Mesenteric fat pad (tissue), 1 donor: ENCODE results near the gene RNH1. TPM values are rescaled to one million over a fixed set of nuclear protein-coding genes. Genes with fewer than 3 reads are reported as not detected.

Experiments used
- DNase-seq: peaks from one replicate; pipeline ENCODE4 v3.0.0-alpha.2; 2020; ENCODE audit warnings: low spot score
- total RNA-seq: library from RNA; stranded (reverse); fragmentation: NEBNext Ultra II Directional; extraction: Animal tissue kit (Norgen Biotek cat#: 25700); gene quantifications from one replicate; pipeline ENCODE4 v1.2.1, GENCODE V29; 2021
- donor health status: DM: yes; HTN: yes; CAD: no.

The RNH1 gene
- total RNA-seq, 1 donor from 2014 or later = 231 TPM

- DNase-seq = no peak
These were observed 30.8 kb upstream of the RNH1 start for GRCh38 chr11:537622-538430.

DNA sequence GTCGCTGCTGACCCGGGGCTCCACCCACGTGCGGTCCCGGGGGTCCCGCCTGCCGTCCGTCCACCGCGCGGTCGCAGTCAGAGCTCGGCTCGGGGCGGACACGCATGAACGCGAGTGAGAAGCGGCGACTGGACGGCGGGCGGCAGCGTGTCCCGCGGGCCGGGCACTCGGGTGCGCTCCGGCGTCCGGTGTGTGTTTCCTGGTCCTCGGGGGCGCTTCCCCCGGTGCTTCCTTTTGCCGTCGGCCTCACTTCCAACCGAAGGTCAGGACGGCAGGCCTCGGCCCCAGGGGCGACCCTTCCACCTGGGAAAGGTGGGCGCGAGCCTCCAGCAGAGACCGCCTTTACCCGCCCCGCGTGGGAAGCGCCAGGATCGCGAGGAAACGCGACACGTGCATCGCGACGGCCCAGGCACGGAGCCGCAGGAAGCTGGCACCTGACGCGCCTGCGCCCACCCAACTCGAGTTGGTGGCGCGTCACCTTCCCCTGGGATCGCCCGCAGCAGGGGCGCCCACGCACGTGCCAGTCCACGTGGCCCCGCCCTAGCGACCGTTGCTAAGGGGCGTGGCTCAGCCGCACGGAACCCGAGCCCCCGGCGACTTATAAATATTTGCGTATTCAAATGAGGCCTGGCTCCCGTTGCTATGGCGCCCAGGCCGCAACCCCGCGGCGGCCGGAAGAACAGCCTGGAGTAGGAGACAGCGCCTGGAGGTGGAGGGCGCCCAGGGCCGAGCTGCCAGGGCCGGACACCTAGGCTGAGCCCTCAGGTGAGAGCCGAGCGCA, 30.0 kb upstream of the RNH1 start, which contains the start of gene LRRC56:
Gene LRRC56 (plus strand): TSS at position 687 of the 781 bp plus-strand sequence. CDS start 3,158 bp downstream, outside the sequence.
- DNase-seq = no peak

GRCh38 chr11:535519-536454, 28.7 kb upstream of the RNH1 start, which contains the start of gene HRAS:
TSS of gene HRAS (minus strand) at chr11:535576.
- peak; percentile 98 for DNase-seq

- DNase-seq = no peak
These were observed 28.1 kb upstream of the RNH1 start for GRCh38 chr11:535210-535518.

- no peak for DNase-seq
These were observed 27.6 kb upstream of the RNH1 start for GRCh38 chr11:534396-535209.

DNA sequence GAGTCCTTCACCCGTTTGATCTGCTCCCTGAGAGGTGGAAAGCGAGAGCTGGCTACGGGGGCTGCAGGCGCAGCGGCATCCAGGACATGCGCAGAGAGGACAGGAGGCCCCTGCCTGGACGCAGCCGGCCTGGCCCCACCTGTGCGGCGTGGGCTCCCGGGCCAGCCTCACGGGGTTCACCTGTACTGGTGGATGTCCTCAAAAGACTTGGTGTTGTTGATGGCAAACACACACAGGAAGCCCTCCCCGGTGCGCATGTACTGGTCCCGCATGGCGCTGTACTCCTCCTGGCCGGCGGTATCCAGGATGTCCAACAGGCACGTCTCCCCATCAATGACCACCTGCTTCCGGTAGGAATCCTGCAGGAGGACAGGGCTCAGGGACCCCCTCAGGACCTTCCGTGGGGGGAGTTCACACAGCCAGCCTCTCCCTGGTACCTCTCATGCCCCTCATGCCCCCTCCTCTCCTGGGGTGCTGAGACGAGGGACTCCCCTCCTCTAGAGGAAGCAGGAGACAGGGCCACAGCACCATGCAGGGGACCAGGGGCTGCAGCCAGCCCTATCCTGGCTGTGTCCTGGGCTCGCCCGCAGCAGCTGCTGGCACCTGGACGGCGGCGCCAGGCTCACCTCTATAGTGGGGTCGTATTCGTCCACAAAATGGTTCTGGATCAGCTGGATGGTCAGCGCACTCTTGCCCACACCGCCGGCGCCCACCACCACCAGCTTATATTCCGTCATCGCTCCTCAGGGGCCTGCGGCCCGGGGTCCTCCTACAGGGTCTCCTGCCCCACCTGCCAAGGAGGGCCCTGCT, 26.7 kb upstream of the RNH1 start:
- DNase-seq = no peak

DNA sequence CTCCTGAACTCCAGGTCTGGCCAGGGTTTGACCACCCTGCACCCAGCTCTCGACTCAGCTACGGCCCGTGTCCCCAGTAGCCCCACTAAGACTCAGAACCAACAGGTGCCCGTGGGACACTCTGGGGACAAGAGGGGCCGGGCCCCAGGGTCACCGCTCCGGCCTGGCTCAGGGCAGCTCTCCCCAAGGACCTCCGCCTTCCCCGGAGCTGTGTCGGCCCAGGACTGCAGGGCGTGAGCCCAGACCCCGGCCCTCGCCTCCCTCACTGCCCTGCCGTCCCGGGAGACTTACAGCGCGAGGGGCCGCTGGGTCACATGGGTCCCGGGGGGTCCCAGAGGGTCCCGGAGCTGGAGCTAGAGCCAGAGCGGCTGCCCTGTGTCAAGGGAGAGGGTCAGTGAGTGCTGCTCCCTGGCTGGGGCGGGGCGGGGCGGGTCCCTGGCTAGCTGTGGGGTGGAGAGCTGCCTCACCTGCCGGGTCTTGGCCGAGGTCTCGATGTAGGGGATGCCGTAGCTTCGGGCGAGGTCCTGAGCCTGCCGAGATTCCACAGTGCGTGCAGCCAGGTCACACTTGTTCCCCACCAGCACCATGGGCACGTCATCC, 26.0 kb upstream of the RNH1 start:
- DNase-seq = no peak

DNA sequence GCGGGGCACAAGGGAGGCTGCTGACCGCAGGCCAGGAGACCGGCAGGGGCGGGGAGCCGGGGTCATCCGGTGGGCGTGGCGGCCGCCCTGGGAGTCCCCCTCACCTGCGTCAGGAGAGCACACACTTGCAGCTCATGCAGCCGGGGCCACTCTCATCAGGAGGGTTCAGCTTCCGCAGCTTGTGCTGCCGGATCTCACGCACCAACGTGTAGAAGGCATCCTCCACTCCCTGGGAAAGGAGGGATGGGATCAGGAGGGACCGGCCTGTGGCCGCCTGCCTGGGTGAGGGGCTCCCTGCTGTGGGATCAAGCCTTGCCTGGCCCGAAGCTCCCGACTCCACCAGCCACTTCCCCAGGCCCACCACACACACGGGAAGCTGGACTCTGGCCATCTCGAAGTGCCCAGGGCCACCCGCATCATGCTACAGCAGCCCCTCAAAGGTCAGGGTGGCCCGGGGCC, 25.5 kb upstream of the RNH1 start:
- DNase-seq = no peak

- no peak for DNase-seq
These were observed 25.0 kb upstream of the RNH1 start for GRCh38 chr11:531919-532526.

DNA sequence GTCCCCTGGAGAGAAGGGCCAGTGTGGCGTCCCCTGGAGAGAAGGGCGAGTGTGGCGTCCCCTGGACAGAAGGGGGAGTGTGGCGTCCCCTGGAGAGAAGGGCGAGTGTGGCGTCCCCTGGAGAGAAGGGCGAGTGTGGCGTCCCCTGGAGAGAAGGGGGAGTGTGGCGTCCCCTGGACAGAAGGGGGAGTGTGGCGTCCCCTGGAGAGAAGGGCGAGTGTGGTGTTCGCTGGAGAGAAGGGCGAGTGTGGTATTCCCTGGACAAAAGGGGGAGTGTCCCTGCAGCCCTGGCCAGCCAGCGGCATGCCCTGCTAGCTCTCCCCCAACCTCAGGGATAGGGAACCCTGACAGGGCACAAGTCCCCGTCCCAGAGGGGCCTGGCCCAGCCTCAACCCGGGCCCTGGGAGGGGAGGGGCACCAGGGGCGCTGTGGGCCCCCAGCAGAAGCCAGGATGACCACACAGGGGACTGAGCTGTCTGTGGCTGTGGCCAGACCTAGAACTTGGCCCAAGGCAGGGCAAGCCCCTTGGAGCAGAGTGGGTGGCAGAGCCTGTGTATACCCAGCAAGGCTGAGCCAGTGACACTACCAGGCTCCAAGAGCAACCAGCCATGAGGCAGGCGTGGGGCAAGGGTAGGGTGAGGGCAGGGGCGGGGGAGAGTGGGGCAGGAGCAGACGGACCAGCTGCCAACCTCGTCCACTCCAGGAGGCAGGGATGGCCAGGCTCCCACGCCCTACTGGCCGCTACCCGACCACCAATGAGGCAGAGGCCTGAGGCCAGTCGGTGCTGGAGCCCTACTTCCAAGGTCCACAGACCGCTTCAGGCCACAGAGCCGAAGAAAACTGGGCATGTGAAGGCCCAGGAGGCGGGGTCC, 24.2 kb upstream of the RNH1 start:
- DNase-seq = no peak

- DNase-seq = no peak
These were observed 22.8 kb upstream of the RNH1 start for GRCh38 chr11:529728-530411.

DNA sequence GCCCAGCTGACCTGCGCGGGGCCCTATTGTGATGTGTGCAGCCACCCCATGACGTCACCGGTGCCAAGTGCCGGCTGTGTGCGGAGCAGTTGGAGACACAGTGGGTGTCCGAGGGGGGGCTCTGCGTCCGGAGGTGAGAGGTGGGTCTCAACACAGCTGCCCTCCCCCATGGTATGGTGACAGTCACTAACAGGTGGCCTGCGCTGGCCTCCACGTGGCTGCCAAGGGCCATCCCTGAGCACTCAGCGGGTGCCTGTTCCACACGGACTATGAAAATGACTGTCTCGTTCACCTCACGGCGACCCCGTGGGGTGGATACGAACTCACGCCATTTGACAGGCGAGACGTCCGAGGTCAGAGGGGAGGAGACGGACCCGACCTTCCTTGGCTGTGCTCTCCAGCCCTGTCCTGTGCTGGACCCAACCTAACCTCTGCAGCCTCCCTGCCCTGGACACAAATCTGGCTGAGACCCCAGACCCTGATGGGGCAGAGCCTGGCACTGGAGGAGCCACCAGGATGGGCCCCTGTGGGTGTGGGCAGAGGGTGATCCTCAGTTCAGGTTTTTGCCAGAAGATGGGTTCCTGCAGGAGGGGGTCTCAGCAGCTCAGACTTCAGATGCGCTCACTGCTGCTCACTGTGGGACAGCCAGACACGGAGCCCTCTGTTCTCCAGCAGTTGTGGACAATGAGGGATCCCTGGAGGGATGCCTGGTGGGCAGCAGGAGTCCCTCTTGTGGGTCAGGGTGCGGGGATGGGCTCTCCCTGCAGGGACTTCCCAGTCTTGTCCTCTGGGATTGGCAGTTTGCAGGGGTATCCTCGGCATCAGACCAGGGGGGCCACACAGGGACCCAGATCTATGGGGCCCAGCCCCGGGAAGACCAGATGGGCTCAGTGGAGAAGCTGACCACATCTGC, 22.0 kb upstream of the RNH1 start:
- DNase-seq = no peak

DNA sequence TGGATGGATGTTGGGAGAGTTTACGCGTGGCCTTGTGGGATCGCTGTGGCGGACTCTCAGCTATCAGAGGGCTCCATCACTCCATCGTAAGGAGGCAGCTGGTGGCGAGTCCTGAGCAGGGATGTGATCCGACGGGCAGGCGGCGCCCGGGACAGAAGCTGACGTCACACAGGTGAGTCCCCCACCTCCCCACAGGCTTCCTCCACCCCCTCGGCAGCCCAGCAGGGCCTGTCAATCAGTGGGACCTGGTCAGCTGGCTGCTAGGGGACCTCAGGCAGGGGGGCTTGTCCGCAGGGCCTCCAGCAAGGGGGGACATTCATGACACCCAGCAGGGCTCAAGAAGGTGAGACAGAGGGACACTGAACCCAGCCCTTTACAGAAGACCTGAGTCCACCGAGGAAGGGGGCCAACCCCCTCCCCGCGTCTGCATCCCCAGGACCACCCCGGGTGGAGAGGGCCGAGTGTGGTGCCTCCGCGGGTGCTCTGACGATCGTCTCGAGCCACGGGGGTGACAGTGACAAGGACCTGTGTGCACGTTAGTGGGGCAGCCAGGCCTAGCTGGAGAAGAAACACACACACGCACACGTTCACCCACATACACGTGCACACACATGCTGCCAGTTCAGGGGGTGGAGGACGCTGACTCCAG, 21.2 kb upstream of the RNH1 start:
- no peak for DNase-seq

DNA sequence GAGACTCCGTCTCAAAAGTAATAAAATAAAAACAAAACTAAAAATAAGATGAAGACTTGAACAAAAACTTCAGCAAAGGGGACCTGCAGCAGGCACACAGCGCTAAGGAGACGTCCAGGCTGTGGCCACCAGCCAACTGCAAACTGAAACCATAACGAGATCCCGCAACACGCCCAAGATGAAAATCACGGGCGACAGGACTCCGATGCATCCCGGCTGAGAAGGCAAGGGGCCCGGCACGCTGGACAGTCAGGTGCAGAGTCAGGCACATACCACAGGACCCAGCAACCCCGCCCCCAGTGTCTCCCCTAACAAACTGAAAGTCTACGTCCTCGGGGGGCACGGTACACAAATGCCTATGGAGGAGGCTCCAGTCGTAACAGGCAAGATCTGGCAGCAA, 19.1 kb upstream of the RNH1 start:
- no peak for DNase-seq

DNA sequence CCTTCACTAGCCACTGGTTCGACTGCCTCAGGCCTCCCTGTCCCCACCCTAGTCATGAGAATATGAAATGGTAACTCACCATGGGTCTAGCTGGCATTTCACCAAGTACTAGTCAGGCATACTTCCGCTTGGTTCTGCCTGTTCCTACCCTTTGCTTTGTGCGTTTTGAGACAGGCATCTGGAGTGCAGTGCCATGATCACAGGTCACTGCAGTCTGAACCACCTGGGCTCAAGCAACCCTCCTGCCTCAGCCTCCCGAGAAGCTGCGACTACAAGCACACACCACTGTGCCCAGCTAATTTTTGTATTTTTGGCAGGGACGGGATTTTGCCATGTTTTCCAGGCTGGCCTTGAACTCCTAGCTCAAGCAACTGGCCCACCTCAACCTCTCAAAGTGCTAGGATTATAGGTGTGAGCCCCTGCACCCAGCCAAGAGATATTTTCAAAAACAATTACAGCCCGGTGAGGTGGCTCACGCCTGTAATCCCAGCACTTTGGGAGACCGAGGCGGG, 14.2 kb upstream of the RNH1 start:
- DNase-seq = no peak
